GDM1 (cell line): Measurements from ENCODE around the gene RAI1.

ENCODE experiments used
- DNase-seq: peaks from one replicate; lab custom pipeline; 2025; lab: John Stamatoyannopoulos, UW

The RAI1 gene

GRCh38 chr17:17783825-17784656 lies 102.8 kb downstream of the RAI1 start:
- DNase-seq = no peak

DNA sequence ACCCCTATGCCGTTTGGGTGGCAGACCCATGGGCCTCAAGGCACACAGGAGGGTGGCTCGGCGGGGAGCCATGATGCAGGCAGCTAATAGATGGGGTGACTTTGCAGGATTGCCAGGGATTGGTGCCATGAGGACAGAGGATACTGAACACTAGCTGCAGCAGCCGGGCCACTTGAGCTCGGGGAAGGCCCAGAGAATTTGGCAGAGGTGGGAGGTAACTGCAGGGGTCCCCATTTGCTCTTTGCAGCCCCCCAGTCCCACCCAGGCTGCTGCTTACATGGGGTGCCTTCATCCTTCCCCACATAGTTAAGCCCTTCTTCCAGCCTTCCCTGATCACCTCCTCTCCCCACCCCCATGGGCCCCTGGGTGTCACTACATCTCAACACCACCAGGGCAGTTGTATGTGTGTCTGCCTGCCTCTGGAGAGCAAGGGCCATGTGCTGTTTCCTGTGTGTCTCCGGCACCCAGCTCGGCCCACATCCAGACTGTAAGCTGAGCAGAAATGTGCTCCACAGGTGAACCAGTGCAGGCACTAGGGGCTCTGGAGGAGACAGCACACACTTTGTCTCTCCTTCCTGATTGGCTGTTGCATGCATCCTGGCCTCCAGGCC lies 103.5 kb downstream of the RAI1 start:
- no peak for DNase-seq

- no peak for DNase-seq
Observed at GRCh38 chr17:17785407-17785806, 104.1 kb downstream of the RAI1 start.

GRCh38 chr17:17786998-17787397 lies 105.7 kb downstream of the RAI1 start:
- no peak for DNase-seq

DNA sequence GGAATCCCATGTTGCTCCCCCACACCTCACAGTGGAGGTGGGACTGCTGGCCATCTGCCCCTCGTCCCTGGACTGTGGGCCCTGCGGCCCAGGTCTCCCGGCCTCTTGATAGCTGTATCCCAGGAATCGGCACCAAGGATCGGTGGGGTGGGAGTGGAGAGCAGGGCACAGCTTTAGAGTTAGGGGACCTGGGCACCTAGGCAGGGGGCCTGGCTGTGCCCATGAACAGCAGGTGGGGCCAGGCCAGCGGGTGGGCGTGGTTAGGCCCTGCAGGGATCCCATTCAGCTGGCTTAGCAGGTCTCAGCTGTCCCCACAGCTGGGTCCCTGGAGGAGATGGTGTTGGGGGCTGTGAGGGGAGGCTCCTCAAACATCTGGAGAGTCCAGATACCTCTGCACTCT lies 106.3 kb downstream of the RAI1 start:
- DNase-seq = no peak

DNA sequence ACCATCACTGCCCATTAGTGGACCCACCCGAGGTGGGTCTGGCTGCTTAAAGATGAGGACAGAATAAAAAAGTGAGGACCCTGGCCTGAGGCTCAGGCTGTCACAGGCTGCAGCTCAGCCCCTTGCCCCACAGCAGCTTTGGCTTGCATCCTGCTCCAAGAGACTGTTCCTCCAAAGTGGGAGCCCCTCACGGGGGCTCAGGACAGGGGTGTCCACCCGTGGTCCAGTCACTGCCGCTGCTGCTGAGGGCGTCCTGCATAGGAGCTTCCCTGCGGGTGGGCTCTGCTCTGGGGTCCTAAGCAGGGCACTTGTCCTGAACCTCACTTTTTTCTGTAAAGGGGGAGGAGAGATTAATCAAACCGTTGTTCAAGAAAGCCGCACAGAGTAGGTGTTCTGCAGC lies 107.7 kb downstream of the RAI1 start:
- no peak for DNase-seq

- no peak for DNase-seq
Observed at GRCh38 chr17:17789410-17789809, 108.2 kb downstream of the RAI1 start.

DNA sequence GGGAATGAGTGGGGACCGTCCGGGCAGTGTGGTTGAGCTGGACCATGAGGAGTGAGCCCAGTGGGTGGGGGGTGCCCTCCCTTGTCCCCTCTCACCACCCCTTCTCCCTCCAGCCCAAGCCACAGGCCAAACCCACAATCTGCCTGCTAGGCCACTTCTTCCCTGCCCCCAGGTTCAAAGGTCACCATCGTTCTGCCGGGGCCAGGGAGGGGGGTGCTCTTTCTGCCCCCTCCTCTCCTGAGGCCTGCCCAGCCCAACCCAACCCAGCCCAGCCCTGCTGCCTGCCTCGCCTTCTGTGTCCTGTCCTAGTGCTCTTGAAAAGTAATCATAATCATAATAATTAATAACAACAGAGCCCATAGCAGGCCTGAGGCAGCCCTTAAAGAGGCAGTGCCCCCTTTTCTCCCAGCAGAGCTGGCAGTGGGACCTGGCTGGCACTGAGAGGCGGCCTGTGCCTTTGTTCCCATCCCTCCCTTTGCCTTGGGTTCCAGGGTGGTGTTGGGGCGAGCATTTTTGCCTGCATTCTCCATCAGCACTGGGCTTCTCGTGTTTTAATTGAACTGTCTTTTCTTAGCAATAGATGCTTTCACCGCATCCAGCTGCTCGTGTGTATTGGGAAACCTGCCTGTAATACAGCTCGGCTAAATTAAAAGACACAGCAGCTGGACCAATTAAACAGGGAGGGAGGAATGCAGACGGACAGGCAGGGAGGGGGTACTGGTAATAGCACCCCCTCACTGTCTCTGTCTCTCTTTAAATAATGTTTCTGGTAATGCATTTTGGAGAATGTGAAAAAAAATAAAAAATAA lies 108.8 kb downstream of the RAI1 start:
- DNase-seq = no peak

DNA sequence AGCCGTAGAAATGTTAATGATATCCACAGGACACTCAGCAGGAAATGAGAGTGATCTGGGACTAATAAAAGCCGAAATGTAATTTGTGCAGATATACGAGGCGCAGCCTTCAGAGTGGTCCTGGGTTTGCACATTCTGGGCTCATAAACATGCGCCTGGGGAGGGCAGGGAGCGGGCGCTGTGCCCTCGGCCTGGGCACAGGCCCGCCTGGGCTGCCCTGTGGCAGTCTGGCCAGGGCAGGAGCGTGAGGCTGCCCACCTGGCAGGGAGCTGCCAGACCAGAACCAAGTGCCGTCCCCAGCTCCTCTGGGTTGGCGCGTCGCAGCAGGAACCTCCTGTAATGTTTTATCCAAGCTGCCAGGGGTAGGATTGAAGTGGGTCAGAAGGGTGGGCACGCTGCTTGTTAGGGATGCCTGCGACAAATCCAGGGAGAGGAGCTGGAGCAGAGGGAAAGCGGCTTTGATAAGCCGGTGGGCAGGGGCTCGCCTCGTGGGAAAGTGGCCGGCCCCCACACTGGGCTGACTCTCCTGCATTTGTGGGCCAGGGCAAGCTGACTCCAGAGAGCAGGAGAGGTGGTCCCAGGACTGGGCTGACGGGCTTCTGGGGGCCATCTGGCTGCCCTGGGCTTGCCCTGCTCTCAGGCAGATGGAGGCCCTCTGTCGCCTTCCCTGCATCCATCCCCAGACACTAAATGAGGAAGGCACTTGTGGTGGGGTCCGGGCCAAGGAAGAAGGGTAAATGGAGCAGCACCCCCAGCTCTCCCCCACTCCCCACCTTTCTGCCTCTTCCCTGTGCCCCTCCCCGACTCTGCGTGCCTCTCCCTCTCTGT lies 109.6 kb downstream of the RAI1 start:
- no peak for DNase-seq

- no peak for DNase-seq
Observed at GRCh38 chr17:17792037-17792550, 110.8 kb downstream of the RAI1 start.

- peak; percentile 33 for DNase-seq
Observed at GRCh38 chr17:17792551-17793377, 111.5 kb downstream of the RAI1 start.

GRCh38 chr17:17793378-17794214 lies 112.3 kb downstream of the RAI1 start:
- DNase-seq = no peak

DNA sequence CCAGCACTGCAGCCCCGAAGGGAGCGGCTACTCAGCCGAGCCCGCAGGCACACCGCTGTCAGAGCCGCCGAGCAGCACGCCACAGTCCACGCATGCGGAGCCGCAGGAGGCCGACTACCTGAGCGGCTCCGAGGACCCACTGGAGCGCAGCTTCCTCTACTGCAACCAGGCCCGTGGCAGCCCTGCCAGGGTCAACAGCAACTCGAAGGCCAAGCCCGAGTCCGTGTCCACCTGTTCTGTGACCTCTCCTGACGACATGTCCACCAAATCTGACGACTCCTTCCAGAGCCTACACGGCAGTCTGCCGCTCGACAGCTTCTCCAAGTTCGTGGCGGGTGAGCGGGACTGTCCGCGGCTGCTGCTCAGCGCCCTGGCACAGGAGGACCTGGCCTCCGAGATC lies 113.1 kb downstream of the RAI1 start:
- no peak for DNase-seq

- DNase-seq = no peak
Observed at GRCh38 chr17:17795296-17795695, 114.0 kb downstream of the RAI1 start.

DNA sequence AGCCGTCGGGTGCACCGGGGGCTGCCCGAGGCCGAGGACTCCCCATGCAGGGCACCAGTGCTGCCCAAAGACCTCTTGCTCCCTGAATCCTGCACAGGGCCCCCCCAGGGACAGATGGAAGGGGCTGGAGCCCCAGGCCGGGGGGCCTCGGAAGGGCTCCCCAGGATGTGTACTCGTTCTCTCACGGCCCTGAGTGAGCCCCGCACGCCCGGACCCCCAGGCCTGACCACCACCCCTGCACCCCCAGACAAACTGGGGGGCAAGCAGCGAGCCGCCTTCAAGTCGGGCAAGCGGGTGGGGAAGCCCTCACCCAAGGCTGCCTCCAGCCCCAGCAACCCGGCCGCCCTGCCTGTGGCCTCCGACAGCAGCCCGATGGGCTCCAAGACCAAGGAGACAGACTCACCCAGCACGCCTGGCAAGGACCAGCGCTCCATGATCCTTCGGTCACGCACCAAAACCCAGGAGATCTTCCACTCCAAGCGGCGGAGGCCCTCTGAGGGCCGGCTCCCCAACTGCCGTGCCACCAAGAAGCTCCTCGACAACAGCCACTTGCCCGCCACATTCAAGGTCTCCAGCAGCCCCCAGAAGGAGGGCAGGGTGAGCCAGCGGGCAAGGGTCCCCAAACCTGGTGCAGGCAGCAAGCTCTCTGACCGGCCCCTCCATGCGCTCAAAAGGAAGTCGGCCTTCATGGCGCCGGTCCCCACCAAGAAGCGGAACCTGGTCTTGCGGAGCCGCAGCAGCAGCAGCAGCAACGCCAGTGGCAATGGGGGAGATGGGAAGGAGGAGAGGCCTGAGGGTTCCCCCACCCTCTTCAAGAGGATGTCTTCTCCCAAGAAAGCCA lies 114.9 kb downstream of the RAI1 start:
- no peak for DNase-seq

DNA sequence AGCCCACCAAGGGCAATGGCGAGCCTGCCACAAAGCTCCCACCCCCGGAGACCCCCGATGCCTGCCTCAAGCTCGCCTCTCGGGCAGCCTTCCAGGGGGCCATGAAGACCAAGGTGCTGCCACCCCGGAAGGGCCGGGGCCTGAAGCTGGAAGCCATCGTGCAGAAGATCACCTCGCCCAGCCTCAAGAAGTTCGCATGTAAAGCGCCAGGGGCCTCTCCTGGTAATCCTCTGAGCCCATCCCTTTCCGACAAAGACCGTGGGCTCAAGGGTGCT lies 115.5 kb downstream of the RAI1 start:
- no peak for DNase-seq

DNA sequence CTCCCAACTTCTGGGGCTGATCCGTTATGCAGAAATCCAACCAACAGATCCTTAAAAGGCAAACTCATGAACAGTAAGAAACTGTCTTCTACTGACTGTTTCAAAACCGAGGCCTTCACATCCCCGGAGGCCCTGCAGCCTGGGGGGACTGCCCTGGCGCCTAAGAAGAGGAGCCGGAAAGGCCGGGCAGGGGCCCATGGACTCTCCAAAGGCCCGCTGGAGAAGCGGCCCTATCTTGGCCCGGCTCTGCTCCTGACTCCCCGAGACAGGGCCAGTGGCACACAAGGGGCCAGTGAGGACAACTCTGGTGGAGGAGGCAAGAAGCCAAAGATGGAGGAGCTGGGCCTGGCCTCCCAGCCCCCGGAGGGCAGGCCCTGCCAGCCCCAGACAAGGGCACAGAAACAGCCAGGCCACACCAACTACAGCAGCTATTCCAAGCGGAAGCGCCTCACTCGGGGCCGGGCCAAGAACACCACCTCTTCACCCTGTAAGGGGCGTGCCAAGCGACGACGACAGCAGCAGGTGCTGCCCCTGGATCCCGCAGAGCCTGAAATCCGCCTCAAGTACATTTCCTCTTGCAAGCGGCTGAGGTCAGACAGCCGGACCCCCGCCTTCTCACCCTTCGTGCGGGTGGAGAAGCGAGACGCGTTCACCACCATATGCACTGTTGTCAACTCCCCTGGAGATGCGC lies 116.0 kb downstream of the RAI1 start:
- no peak for DNase-seq

- no peak for DNase-seq
Observed at GRCh38 chr17:17798010-17798556, 116.8 kb downstream of the RAI1 start.
